Measurements from ENCODE around the gene RUNX2.

GRCh38 chr6:45554591-45554990 is 226.5 kb downstream of the RUNX2 start:
- no peak for TF ChIP-seq CTCF (IDR thresholded peaks at IDR 0.05)
- no peak for TF ChIP-seq POLR2A (IDR thresholded peaks at IDR 0.05)

Measured in Peyer's patch (tissue), 4 donors.